ENCODE data around the gene MAP2K1.
"Not testable (repeated sequence)": the region's sequence is repeated elsewhere in the genome, so short reads cannot be mapped to it uniquely, and the experiment has no call there.

MAP2K1 gene

GRCh38 chr15:66489179-66489791 lies 102.6 kb downstream of the MAP2K1 start:
- no peak for TF ChIP-seq CTCF (IDR thresholded peaks at IDR 0.05; ENCODE audit: borderline replicate concordance, insufficient read depth, low read depth, low read length)

DNA sequence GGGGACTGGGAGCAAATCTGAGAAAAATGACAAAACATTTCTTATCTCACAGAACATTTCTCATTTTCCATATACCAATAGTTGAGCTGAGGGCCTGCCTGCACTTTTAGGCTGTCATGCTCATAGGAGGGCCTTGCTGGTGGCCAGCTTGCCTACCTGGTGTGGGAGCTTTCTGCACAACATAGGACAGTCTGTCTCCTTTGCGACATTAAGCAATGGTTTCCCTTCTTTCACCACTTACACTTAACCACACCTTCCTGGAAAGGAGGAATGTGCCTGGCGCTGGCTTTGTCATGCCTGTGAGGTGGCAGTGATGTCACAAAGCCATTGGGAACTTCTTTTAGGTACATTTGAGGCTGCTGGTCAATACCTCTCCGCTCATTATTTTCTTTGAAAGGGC lies 105.1 kb downstream of the MAP2K1 start:
- no peak overlapping the region for H3K4me3 ChIP-seq (ENCODE audit: low read depth, low read length)
- no peak for TF ChIP-seq CTCF (IDR thresholded peaks at IDR 0.05; ENCODE audit: borderline replicate concordance, insufficient read depth, low read depth, low read length)

More at GRCh38 chr15:66489179-66489791, 102.6 kb downstream of the MAP2K1 start:
- H3K4me3 ChIP-seq (ENCODE audit: low read depth, low read length), result no peak overlapping the region

DNA sequence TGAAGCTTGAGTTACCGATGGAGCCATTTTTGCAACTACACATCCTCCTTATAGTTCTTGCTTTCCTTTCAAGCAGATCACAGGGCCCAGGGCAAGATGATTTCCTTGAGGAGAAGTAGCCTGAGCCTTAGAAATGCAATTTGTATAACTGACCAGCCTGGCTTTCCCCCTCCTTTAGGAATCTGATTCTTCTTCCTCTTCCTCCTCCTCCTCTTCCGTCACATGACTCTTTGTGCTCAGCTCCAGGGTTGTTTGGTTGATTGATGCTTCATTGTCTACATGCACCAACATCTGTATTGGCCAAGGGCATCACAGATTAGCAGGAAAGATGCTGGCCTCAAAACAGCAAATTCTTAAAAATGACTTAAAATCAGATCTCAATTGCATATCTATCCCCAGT lies 107.5 kb downstream of the MAP2K1 start:
- TF ChIP-seq CTCF (IDR thresholded peaks at IDR 0.05; ENCODE audit: borderline replicate concordance, insufficient read depth, low read depth, low read length), result no peak
- no peak overlapping the region for H3K4me3 ChIP-seq (ENCODE audit: low read depth, low read length)

DNA sequence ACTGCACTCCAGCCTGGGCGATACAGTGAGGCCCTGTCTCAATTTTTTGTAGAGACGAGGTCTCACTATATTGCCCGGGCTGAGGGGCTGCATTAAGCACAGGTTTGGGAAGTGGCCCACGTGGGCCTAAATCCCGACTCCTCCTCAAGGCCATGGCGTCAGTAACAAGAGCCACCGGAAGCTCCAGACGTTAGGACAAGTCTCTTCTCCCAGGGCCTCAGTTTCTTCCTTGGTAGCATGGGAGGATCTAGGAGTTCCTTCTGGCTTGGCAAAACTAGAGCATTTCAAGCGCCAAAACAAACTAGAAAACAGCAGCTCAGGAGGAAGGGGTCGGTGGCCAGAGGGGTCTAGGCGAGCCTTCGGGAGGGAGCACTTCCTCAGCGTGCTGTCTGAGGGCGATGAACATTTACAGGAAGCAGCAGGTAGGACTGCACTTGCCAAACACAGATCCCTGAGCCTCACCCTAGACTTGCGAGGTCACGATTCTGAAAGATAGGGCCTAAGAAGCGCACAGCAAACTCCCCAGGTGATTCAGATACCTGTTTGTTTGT lies 110.3 kb downstream of the MAP2K1 start:
- no peak for TF ChIP-seq CTCF (IDR thresholded peaks at IDR 0.05; ENCODE audit: borderline replicate concordance, insufficient read depth, low read depth, low read length)
- peak overlapping the region; percentile 78 for H3K4me3 ChIP-seq (ENCODE audit: low read depth, low read length)

DNA sequence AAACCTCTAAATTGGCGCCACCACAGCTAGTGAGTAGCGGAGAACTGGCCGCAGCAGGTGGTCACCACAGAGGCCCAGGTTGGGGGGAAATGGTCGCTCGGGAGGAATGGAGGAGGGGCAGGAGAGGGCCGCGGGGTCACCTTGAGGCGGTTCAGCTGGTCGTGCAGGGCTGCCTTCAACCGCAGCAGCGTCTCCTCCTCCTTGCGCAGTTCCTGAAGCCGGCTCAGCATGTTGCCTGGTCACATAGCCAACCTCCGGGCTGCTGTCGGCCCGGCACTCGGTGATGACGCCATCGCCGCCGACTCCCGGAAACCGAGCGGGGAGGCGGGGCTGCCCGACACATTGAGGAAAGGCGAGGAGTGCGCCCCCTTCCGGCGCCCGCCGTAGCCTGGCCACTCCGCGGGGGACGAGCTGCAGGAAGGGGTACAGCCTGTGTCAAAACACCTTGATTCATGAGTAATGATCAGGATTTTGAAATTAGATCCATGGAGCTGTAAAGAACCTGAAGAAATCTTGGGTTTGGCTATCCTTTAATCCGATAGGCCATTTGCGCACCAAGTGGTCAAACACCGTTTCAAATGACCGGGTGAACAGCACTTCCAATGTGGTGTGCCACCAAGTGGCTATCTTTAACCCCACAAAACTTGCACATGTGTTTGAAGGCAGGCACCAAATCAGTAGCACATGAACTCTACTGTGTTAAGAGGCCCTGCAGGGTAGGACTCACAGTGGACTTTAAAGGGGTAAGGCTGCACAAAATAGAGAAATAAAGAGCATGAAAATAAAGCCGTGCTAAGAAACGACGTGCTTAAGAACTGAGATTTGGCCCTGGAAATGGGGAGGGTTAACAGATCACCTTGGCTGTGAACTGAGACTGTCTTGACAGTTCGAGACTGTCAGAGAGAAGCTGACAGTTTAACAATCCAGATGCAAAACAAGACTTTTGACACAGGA lies 111.1 kb downstream of the MAP2K1 start, which contains the start of gene SNAPC5:
SNAPC5 (minus strand) TSS at position 261 of the 954 bp plus-strand sequence; CDS start at position 230, 31 bp downstream.
- H3K4me3 ChIP-seq (ENCODE audit: low read depth, low read length), result peak within 1 kb of the TSS; percentile 78
- TF ChIP-seq CTCF (IDR thresholded peaks at IDR 0.05; ENCODE audit: borderline replicate concordance, insufficient read depth, low read depth, low read length), result peak; percentile 97

DNA sequence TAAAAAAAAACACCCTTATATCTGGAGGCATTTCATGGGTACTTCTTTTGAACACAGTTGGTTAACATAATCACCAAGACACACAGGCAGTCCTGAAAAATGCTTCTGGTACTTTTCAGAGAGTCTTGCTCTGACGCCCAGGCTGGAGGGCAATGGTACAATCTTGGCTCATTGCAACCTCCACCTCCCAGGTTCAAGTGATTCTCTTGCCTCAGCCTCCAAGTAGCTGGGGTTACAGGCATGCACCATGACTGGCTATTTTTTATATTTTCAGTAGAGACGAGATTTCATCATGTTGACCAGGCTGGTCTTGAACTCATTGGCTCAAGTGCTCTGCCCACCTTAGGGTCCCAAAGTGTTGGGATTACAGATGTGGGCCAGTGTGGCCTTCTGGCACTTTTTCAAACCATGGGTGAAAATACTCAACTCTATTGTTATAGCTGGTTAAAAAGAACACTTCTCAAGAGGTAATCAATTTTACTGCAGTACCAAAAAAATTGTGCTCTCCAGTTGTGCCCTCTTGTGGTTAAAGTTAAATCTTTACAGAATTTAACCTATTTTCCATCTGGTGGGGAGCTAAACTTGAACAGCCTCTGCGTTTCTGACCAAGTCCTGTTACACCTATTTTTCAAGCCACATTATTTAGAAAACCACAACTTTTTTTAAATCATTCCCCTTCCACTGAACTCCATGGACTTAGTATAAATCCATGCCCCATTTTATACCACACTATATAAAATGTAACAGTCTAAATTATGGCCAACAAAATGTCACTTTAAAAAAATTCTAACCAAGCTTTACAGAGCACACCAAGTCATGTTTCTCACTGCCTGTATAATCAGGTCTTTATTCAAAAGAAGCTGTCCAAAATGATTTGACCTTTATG lies 112.0 kb downstream of the MAP2K1 start:
- no peak for TF ChIP-seq CTCF (IDR thresholded peaks at IDR 0.05; ENCODE audit: borderline replicate concordance, insufficient read depth, low read depth, low read length)
- H3K4me3 ChIP-seq (ENCODE audit: low read depth, low read length), result no peak overlapping the region

DNA sequence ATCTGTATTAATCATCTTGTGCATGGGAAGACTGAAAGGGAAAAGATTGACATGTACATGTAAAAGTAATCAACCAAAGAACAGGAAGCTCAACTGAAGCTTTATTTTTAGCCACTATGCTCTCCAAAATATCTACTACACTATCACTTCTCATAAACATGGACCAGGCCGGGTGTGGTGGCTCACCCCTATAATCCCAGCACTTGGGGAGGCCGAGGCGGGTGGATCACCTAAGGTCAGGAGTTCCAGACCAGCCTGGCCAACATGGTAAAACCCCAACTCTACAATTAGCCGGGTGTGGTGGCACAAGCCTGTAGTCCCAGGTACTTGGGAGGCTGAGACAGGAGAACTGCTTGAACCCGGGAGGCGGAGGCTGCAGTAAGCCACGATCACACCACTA lies 113.6 kb downstream of the MAP2K1 start:
- not testable (repeated sequence) for H3K4me3 ChIP-seq (ENCODE audit: low read depth, low read length)

Measured in GM12875 (cell line).